Right atrium auricular region (tissue), 2 donors: Measurements from ENCODE around the gene ARHGEF12. TPM values are rescaled to one million over a fixed set of nuclear protein-coding genes. Genes with fewer than 3 reads are reported as not detected.
A peak's percentile ranks its signal among the peaks of the same experiment; 100 is the strongest.

Experiments
- DNase-seq: peaks from one replicate; pipeline ENCODE4 v3.0.0-alpha.2; 2019; ENCODE audit warnings: low spot score
- H3K27ac ChIP-seq, 2 donors: fragments of 200-600 bp; sonication (generic); 1 replicate in 1 of 2; 2 replicates in 1 of 2; pipeline ENCODE4 v1.5.1; 2016 to 2019
- H3K27me3 ChIP-seq, 2 donors: fragments of 200-600 bp; sonication (generic); one replicate each; pipeline versions ENCODE4 v1.5.1 to v1.6.0; 2017 to 2019
- H3K36me3 ChIP-seq: fragments of 200-600 bp; sonication (generic); one replicate; pipeline ENCODE4 v1.5.1; 2016
- H3K4me1 ChIP-seq, 2 donors: fragments of 200-600 bp; sonication (generic); one replicate each; pipeline versions ENCODE4 v1.5.1 to v1.6.0; 2017 to 2019
- H3K4me3 ChIP-seq, 2 donors: fragments of 200-600 bp; sonication (generic); 1 replicate in 1 of 2; 2 replicates in 1 of 2; pipeline ENCODE4 v1.5.1; 2017 to 2019; ENCODE audit warnings: mild to moderate bottlenecking in 1 of 2, moderate library complexity in 1 of 2
- H3K9me3 ChIP-seq, 2 donors: fragments of 200-600 bp; sonication (generic); one replicate each; pipeline ENCODE4 v1.5.1; 2019
- total RNA-seq, 2 donors: library from RNA; depleted of rRNA; stranded (reverse); fragments of >200 nt; gene quantifications; one replicate each; pipeline ENCODE4 v1.1.0, GENCODE V29; 2016
- TF ChIP-seq, protein P1 (sequence below), 2 donors: fragments of 200-600 bp; sonication (generic); IDR thresholded peaks; one replicate each; pipeline ENCODE4 v1.5.1; 2019; ENCODE audit warnings: antibody characterized with exemption in 2 of 2

Gene ARHGEF12
- total RNA-seq, 2 donors from 2014 or later = 84.0 to 87.2 TPM

DNA sequence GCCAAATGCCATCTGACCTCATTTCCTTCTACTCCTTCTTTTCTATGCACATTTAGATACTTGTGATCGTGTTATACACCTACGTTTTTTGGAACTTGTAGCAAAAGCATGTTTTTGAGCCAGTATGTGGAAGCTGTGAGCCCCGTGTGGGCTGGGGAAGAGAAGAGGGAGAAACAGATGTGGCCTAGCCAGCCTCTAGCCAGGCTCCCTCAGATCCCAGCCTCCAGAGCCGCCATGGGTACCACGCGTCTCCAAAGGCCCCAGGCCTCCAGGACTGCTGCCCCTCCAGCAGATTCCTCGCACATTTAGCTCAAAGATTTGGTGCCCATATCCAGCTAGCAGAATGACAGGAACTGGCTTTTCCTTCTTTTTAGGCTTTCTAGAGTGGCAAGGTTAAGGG lies 28.1 kb upstream of the ARHGEF12 start:
- H3K9me3 ChIP-seq = no peaks in the 10 kb centered on the region
- H3K27me3 ChIP-seq = no peaks in the 10 kb centered on the region
- H3K4me3 ChIP-seq = no peak overlapping the region
- DNase-seq = no peak
- no peaks in the 10 kb centered on the region for H3K36me3 ChIP-seq
- peaks cover 0 to 4% of the 10 kb centered on the region in 2 donors for H3K4me1 ChIP-seq
- TF ChIP-seq, protein P1, sequence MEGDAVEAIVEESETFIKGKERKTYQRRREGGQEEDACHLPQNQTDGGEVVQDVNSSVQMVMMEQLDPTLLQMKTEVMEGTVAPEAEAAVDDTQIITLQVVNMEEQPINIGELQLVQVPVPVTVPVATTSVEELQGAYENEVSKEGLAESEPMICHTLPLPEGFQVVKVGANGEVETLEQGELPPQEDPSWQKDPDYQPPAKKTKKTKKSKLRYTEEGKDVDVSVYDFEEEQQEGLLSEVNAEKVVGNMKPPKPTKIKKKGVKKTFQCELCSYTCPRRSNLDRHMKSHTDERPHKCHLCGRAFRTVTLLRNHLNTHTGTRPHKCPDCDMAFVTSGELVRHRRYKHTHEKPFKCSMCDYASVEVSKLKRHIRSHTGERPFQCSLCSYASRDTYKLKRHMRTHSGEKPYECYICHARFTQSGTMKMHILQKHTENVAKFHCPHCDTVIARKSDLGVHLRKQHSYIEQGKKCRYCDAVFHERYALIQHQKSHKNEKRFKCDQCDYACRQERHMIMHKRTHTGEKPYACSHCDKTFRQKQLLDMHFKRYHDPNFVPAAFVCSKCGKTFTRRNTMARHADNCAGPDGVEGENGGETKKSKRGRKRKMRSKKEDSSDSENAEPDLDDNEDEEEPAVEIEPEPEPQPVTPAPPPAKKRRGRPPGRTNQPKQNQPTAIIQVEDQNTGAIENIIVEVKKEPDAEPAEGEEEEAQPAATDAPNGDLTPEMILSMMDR (IDR thresholded peaks at IDR 0.05) = no peak
- no peak overlapping the region for H3K27ac ChIP-seq

DNA sequence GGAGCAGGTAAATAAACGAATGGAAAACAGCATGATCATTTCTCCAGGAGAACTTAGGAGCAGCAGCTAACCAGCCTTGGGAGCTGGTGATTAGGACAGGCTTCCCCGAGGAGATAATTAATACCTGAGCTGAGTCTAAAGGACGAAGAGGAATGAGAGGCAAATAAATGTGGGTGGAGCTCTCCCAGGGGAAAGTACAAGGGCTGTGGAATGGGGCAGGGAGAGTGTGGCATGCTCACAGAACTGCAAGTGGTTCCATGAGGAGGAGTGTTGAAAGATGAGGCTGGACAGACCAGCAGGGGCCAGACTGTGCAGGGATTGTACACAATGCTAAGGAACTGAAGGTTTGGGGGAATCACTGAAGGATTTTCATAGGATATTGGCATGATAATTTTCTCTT lies 25.3 kb upstream of the ARHGEF12 start:
- peaks cover 0 to 11% of the 10 kb centered on the region in 2 donors for H3K4me1 ChIP-seq
- TF ChIP-seq, protein P1 (IDR thresholded peaks at IDR 0.05) = no peak
- no peak for DNase-seq
- H3K27ac ChIP-seq = no peak overlapping the region
- no peaks in the 10 kb centered on the region for H3K9me3 ChIP-seq
- H3K4me3 ChIP-seq = no peak overlapping the region
- H3K36me3 ChIP-seq = no peaks in the 10 kb centered on the region
- no peaks in the 10 kb centered on the region for H3K27me3 ChIP-seq

DNA sequence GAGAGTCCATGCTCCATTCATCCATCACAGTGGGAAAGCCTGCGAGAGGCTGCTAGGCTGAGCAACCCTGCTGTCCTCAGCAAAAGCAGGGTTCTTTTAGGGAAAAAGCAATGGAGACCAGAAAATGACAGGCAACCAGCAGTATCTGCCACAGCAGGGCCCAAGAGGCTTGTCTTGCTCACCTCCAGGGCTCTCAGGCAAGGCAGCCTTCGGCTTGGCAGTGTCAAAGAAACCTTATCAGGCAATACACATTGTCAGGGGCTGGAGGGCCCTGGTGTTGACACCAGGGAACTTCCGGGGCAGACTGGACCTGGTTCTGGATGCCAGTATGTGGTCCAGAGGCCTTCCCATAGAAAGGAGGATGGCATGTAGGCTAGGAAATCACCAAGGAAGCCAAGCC lies 21.4 kb upstream of the ARHGEF12 start:
- Histone ChIP-seq H3K9me3 (no peaks in the 10 kb centered on the region), H3K27ac (no peak overlapping the region), H3K36me3 (no peaks in the 10 kb centered on the region), H3K4me3 (no peak overlapping the region), H3K27me3 (no peaks in the 10 kb centered on the region), H3K4me1 (peaks cover 0 to 26% of the 10 kb centered on the region in 2 donors)
- TF ChIP-seq, protein P1 (IDR thresholded peaks at IDR 0.05) = no peak
- DNase-seq = no peak

DNA sequence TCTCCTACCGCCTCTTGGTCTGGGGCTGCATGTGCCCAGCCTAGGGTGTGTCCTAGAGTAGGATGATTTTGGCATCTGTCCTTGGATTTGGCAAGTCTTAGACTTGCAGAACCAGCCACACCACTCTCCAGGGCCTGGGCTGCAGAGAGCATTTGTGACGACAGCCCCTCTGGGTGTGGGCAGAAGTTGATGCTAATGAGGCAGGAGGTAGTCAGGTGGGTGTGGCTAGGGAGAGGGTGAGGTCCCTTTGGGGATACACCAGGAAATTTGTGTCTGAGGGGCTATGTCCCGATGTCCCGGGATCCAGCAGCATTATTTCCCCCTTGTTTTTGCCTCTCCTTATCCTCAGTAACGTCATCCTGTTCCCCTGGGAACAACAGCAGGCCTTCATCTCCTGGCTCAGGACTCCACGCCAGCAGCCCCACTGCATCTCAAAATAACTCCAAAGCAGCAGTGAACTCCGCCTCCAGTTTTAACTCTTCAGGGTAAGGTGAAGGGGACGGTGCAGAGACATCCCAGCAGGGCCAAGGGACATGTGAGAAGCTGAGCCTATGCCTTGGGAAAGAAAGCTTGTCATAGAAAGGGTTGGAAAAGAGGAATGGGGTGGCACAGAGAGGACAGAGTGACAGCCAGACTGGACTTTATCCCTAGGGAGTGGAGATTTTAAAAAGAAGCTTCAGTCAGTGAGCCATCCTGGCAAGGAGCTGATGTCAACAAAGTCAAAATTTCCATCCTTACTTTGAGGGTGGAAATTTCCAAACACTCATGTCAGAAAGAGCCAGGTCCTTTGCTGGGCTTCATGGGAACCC lies 19.1 kb upstream of the ARHGEF12 start:
- H3K4me1 ChIP-seq = peaks cover 0 to 26% of the 10 kb centered on the region in 2 donors
- peak overlapping the region; percentile 64 to 72 for H3K27ac ChIP-seq
- H3K27me3 ChIP-seq = no peaks in the 10 kb centered on the region
- H3K4me3 ChIP-seq = no peak overlapping the region
- H3K36me3 ChIP-seq = no peaks in the 10 kb centered on the region
- TF ChIP-seq, protein P1 (IDR thresholded peaks at IDR 0.05) = no peak
- no peaks in the 10 kb centered on the region for H3K9me3 ChIP-seq
- peak; percentile 81 for DNase-seq

DNA sequence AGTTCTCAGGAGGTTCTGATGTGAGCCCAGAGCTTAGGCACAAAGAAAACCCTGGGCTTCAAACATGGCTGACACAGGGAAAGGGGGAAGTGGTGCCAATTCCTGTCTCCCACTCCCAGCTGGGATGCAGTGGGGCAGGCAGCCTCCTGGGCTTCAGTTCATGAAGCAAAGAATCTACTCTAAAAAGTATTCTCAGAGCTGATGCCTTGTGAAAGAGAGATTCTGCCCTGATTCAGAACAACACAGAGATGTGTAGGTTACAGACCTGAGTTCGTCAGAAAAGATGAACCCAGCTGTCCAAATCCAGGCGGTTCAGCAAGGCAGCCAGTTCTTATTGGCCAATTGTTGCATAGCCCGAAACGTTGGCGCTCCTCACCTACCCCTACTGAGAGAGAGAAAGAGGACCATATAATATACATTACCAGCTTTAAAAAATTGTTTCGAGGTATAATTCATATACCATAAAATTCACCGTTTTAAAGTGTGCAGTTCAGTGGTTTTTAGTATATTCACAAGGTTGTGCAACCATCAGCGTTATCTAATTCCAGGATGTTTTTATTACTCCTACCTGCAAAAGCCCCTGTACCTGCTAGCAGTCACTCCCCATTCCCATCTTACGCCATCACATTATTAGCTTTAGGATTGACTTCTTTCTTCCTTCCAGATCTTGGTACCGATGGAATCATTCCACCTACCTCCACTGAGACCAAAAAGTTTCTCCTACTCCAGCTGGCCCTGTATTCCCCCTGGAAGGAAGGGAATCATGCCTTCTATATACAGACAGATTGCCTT lies 18.3 kb upstream of the ARHGEF12 start:
- Histone ChIP-seq H3K4me1 (peaks cover 0 to 26% of the 10 kb centered on the region in 2 donors), H3K27me3 (no peaks in the 10 kb centered on the region), H3K4me3 (no peak overlapping the region), H3K27ac (peak overlapping the region; percentile 64 to 72), H3K36me3 (no peaks in the 10 kb centered on the region), H3K9me3 (no peaks in the 10 kb centered on the region)
- TF ChIP-seq, protein P1 (IDR thresholded peaks at IDR 0.05) = no peak
- DNase-seq = no peak
